GM19463 (cell line): Measurements from ENCODE around the gene RASAL2.
"Not testable (repeated sequence)": the region's sequence is repeated elsewhere in the genome, so short reads cannot be mapped to it uniquely, and the experiment has no call there.

ENCODE experiments used
- ATAC-seq: cut with Tn5 transposase; IDR thresholded peaks from one replicate; pipeline ENCODE4 v1.9.1; 2021; ENCODE audit warnings: mild to moderate bottlenecking, moderate library complexity; ENCODE audit not compliant: unreplicated experiment

The RASAL2 gene

DNA sequence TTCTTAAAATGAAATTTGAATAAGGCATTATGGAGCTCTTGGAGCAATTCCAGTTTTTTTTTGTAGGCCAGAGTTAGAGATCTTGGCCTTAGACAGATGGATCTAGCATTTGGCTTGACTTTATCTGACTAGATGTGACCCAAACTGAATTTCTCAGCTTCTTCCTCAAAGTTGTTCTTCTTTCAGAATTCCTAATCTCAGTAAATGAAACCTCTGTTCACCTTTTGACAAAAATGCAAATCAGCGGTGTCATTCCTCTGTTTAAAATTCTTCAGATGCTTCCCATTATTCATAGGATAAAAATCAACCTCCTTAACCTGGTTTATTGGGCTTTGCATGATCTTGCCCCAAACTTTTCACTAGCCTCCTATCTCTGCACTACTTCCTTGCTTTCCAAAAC is 177.6 kb downstream of the RASAL2 start:
- no peak for ATAC-seq

DNA sequence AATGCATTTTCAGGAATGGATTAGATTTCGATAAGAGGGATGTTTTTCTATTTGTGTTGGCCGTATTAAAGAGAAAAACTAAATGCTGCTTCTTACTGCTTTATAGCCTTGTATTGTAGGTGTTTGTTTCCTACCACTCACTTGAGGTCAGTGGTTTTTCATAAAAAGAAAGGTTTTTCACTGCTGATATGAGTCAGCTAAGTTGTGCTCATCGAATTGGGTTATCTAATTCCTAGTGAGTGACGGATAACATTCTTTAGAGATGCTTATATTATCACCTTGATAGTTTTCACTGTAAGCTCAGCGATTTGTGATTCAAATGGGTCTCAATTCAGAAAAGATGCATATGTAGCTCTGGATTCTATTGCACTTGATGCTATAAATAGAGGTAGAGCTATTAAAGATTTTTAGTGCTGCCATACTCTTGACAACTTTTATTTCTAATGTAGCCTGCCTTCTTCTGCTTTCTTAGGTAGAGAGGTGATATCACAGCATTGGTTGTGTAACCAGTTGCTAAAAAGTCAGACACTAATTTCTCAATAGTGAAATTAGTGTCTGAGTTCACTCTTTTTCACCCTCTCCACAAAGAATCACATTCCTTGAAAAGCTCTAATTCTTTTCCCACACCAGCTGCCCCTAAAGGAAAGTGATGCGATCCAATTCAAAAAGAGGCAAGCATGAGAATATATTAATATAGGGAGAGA is 180.0 kb downstream of the RASAL2 start:
- no peak for ATAC-seq

DNA sequence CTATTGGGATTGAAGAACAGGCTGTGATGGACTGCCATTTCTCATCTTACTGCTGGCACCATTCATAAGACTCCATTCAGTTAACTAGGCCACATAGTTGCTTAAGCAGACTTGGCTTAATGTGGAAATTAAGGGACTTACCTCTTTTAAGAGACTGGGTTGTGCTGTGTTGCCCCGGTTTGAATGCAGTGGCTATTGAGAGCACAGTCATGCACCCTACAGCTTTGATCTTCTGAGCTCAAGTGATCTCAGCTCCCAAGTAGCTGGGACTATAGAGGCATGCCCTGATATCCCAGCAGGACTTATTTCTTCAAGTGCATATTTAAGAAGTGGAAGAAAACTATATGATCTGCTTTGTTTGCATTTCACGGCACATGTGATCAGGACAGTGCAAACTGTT is 181.1 kb downstream of the RASAL2 start:
- ATAC-seq = no peak

DNA sequence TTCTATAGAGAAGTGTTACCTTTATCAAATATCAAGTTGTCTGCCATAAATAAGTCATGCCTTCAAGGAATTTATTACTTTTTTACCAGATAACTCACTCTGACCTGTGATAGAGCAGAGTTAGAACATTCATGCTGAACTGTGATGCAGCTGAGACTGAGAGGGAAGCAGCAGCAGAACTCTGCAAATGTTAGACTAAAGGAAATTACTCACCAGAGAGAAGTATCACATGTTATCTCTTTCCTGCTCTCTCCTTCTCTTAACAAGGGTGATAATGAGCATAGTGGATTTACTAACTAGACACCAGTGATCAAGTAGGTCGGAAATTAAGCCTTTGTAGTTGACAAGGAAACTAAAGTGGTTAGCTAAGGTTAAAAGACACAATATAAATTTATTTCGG is 181.6 kb downstream of the RASAL2 start:
- ATAC-seq = no peak

DNA sequence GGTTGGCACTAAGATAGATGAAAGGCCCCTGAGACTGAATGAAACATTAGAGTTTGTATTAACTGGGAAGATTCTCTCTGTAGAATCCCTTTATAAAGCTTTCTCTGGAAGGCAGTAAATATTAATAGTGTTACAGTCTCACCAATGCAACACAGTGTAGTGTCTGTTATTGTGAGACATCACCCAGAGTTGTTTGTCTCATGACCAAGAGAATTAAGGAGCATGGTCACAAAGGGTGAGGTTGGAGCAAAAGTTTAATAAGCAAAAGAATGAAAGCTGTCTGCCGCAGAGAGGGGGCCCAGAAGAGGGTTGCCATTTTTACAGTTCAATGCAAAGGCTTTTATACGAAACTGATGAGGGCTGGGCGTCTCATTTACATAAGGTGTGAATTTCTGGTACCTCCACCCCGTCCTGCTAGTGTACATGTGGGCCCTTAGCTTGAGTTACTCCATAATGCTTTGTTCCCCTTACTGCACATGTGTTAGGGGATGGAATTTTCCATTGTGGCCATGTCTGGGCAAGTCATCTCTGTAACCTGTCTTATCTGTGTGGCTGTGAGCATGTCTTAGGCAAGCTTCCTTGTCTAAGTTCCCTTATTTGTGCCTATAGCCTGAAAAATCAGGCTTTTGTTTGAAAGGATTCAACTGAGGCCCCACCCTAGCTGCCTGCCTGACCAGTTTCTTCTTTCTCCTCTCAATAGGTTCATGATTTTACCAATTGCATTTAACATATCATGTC is 184.1 kb downstream of the RASAL2 start:
- ATAC-seq = no peak

DNA sequence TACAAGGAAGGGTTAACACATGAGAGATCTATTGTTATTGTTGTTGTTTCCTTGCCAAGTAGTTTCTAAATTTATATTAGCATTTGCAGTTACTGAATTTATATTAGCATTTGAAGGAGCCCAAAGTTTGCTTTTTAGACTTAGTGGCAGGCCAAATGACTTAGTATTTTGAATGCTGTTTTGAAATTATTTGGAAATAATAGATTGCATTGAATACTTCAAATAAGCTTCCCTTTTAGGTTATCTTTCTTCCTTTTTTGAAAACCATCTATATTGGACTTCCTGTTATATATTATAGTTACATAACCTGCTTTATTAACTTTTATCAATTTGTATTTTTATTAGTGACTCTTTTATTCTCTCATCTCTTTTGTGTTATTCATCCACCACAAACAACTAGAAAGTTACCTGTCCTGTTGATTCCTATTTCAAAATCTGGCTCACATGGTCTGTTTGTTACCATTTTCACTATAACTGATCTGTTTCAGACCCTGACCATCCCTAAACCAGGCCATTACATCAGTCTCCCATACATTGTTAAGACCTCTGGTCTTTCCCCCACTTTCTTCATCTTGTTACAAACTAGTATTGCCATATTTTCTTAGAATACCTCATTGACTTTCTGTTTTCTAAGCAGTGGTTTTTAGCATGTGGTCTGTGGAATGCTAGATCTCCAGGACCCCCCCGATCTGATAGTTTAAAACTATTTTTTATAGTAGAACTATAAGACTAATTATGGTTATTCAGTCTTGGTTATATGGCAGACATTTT is 185.2 kb downstream of the RASAL2 start:
- no peak for ATAC-seq

DNA sequence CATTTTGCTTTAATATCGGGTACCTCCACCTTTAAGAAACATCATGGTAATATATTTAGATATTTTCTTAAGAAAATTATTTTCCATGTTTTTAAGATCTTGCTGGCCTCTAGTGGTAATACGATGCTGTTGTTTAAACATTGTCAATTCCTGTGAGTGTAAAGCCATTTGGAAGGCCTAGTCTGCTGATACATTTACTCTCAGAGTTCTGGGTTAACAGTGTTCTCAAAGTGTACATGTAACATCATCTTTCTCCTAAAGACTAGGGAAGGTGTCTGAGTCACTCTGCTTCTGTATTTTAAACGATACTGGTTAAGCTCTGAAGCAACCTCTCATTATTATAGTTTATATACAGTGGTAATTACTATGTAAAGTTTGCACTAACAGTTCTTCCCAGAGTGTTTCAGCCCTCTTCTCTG is 189.1 kb downstream of the RASAL2 start:
- ATAC-seq = no peak

DNA sequence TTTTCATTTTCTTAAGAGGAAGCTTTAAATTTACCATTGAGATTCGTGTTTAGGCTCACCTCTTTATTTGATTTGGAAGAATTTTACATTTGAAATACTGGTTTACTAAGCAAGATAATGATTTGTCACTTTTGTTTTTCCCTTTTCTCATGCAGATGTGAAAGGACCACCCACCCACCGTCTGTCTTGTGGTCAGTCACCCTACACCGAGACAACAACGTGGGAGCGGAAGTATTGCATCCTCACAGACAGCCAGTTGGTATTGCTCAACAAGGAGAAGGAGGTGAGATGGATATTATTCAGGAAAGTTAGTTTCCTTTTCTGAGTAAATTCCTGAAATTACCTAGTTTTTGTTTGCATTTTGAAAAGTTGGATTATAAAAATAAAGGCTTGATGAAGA is 189.5 kb downstream of the RASAL2 start:
- no peak for ATAC-seq

DNA sequence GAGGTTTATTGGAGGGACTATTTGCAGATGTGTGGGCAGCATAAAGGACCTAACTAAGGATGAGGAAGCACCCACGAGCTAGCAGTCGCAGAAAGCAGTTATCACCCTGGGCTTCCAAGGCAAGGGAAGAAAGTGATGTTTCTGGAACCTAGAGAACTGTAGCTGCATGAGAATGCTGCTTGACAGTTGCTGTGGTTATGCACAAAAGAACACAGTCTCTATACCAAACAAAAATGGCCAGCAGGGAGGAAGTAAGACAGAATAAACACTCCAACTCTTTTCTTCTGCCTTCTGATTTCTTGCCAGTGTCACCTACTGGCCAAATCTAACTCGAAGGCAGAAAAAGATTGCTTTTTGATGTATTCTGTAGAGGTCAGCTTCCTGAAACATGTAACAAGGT is 190.2 kb downstream of the RASAL2 start:
- ATAC-seq = no peak

DNA sequence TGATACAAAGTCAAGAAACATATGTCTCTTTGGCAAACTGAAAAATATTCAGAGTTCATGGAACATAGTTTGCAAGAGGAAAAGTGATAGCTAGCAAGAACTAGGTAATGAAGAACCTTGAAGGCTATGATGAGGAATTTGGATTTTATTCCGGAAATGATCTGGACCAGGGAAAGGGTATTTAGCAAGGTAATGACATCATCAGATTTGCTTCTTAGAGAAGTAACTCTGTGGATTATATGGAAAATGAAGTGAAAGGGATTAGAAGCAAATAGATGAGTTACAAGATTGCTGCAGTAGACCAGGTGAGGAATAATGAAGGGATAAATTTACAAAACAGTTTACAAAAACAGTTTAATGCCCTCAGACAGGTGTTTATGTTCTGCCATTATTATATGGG is 197.3 kb downstream of the RASAL2 start:
- no peak for ATAC-seq

DNA sequence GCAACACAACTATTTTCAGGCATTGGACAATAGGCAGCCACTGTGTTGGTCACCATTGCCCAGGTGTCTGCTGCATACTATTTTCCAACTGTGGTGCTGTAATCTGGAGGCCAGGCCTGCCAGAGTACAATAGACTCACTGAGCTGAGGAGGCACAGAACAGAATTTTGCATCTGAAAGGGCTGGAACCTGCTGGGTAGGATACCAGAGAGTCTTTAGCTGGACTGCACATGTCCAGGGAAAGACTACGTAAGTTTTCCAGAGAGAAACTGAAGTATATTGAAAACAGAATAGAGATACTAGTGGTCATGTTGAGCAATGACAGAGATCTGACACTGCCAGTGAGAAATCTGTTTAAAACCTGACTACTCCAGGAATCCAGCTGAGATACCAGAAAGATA is 200.8 kb downstream of the RASAL2 start:
- ATAC-seq = no peak

DNA sequence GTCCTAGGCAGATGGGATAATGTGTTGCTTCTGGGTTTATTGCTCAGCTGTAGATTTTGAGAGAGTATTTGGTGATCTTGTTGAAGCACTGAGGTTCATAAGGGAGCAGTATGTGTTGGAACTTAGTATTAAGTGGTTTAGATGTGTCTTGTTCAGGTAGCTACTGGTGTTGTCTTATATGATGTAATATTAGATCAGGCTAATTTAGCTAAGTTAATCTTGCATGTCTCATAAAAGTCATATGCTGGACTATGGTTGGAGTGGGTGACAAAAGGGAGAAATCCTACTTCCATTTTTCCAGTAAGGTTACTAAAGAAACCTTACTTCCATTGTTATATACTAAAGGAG is 206.4 kb downstream of the RASAL2 start:
- no peak for ATAC-seq

DNA sequence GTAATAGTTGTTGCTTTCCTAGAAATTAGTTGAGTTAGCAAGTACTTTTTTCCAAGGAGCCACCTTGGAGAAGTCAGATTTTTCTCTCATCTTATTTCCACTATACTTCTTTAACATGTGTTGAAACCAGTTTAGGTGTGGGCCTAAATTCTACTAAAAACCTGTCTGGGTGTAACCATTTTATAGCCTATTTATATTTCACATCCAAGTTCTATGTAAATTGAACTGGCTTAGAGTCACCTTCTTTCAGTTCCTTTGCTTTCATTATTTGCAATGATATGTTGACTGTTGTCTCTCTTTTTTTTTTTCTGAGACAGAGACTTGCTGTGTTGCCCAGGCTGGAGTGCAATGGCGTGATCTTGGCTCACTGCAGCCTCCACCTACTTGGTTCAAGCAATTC is 207.2 kb downstream of the RASAL2 start:
- ATAC-seq = no peak

DNA sequence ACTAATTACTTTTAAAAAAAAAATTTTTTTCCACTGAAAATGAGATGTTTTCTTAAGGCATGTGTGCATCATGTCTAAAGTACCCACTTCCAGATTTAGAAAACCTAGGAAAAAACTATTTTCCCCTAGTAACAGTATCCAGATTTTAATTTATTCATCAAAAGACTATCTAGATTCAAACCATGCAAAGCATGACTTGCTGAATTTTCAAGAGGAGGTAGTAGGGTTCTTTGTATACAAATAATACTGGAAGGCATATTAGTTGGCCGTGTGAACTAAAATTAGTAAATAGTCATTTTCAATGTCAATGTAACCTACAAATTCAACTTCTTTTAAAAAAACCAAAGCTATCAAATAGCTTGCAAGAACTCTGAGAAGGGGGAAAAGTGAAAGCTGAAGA is 213.4 kb downstream of the RASAL2 start:
- ATAC-seq = no peak

DNA sequence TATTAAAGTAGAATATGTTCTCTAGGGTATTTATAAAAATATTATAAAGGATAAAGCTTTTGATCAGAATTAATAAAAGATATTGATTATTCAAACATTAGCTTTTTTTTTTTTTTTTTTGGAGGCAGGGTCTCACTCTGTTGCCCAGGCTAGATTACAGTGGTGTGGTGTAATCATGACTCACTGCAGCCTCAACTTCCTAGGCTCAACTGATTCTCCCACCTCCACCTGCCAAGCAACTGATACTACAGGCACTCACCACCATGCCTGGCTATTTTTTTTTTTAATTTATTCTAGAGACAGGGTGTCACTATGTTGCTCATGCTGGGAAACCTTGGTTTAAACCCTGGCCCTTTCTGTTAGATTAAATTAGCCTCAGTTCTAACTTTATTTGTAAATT is 214.5 kb downstream of the RASAL2 start:
- ATAC-seq = no peak

DNA sequence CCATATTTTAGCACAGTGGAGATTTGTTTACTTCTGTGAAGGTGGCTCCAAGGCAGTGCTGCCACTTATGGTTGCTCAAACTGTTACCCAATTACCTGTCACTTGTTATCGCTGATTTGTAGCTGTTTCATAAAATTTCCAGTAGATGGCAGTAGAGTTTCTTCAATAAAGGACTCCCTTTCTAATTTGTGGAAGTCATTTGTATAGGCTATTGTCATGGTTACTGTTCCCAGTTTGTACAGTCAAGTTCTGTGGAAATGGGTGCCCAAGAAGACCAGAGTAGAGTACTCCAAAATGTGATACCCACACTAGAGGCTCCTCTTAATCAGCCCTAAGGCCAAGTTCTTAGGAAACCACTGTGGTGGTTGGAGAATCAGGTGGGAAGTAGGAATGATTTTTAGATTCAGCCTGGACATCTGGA is 216.8 kb downstream of the RASAL2 start:
- ATAC-seq = peak; percentile 72

DNA sequence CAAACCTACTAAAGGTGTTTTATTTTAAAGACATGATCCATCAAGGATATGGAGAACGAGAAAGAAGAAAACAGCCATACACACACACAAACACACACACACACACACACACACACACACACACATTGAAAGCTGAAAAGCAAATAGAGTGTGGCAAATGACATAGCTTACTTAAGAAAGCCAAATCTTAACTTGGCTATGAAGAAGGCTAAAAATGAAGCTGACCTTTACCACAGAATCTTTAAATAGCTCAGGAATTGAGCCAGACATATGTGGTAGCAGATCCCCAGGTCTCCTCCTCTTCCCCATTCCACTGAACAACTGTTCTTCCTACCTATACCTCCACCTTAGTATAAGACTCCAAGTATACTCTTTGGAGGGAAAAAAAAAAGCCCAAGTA is 217.3 kb downstream of the RASAL2 start:
- no peak for ATAC-seq

DNA sequence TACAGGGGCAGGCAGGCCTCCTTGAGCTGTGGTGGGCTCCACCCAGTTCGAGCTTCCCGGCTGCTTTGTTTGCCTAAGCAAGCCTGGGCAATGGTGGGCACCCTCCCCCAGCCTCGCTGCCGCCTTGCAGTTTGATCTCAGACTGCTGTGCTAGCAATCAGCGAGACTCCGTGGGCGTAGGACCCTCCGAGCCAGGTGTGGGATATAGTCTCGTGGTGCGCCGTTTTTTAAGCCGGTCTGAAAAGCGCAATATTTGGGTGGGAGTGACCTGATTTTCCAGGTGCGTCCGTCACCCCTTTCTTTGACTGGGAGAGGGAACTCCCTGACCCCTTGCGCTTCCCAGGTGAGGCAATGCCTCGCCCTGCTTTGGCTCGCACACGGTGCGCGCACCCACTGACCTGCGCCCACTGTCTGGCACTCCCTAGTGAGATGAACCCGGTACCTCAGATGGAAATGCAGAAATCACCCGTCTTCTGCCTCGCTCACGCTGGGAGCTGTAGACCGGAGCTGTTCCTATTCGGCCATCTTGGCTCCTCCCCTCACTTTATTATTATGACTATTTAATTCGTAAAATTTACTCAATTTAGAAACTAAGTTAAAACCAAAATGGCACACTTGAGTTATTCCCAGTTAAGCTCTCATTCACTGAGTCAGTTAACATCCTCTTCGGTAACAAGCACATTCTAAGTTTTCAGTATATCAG is 226.5 kb downstream of the RASAL2 start:
- not testable (repeated sequence) for ATAC-seq

DNA sequence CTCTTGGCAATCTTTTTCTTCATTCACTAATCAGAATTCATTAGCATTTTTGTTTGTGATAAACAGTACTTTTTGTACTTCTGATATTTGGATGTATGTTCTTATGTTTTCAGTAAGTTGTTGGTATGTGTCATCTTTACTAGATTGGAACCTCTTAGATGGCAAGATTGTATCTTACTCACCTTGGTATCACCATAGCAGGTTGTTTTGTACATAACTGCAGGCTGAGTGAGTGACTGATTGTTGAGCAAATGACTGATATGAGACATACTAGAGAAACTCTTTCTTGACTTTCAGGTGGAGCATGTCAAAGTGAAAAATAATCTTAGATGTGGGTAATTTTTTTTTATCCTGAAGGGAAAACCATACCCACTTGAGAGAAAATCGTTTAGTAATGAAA is 229.2 kb downstream of the RASAL2 start:
- no peak for ATAC-seq

DNA sequence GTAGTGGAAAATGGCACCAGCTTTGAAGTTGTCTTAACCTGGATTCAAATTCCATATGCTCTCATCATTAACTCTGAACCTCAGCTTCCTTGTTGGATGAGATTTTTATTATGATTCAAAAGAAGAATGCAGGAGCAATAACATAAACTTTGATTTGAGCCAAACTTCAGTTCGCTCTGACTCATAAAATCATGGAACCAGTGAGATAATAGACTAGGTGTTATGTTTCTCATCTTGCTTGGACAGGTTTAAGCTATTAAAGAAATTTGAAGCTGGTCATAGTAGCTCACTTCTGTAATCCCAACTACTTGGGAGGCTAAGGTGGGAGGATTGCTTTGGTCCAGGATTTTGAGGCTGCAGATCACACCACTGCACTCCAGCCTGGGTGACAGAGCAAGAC is 230.1 kb downstream of the RASAL2 start:
- ATAC-seq = no peak

DNA sequence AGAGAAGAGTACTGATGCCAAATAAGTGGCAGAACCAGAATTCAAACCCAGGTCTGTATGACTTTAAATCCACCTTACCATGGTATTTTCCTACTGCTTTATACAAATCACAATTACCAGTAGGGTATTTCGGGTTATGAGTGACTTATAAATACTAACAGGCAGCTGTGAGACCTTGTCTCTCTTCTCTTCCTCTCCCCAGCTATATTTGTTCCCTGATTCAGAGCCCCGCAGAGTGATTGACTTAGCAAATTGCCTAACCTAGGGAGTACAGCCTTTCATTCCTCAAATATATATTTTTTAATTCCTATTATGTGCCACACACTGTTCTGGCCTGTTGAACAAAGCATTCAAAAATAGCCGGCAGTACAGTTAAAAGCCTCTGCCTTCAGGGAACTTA is 234.8 kb downstream of the RASAL2 start:
- ATAC-seq = no peak
